ENCODE data around the gene THSD7B. TPM values are rescaled to one million over a fixed set of nuclear protein-coding genes. Genes with fewer than 3 reads are reported as not detected.
A peak's percentile ranks its signal among the peaks of the same experiment; 100 is the strongest.

THSD7B gene
- total RNA-seq, 1 experiment from 2014 or later = 6.9 TPM

DNA sequence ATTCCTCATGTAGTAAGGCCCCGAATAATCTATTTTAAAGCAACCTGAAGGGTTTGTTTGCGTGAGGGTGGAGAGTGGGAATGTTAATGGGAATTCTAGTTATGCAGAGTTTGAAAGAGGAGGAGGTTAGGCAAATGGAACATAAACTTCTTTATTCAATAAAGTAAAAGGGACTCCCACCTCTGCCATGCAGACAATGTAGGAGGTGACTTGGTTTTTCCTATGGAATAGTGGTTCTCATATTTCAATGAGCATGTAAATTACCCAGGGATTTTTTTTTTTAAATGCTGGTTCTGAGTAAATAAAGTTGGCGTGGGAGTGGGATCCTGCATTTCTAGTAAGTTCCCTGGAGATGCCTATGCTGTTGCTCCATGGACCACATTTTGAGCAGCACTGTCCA, 367.9 kb downstream of the THSD7B start:
- peaks cover 6% of the 10 kb centered on the region for H3K9me3 Mint-ChIP-seq (ENCODE audit: unreplicated experiment)
- intact Hi-C loops (cut with micrococcal nuclease; ENCODE audit: unreplicated experiment) = loop anchor here (2.0 kb wide), 2 partner anchors 18 to 40 kb away; no protein-coding TSS in a partner anchor
- peak overlapping the region; percentile 3 for H3K4me3 Mint-ChIP-seq (ENCODE audit: unreplicated experiment)
- TF ChIP-seq, protein P1, sequence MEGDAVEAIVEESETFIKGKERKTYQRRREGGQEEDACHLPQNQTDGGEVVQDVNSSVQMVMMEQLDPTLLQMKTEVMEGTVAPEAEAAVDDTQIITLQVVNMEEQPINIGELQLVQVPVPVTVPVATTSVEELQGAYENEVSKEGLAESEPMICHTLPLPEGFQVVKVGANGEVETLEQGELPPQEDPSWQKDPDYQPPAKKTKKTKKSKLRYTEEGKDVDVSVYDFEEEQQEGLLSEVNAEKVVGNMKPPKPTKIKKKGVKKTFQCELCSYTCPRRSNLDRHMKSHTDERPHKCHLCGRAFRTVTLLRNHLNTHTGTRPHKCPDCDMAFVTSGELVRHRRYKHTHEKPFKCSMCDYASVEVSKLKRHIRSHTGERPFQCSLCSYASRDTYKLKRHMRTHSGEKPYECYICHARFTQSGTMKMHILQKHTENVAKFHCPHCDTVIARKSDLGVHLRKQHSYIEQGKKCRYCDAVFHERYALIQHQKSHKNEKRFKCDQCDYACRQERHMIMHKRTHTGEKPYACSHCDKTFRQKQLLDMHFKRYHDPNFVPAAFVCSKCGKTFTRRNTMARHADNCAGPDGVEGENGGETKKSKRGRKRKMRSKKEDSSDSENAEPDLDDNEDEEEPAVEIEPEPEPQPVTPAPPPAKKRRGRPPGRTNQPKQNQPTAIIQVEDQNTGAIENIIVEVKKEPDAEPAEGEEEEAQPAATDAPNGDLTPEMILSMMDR (IDR thresholded peaks at IDR 0.05; ENCODE audit: insufficient read depth in 1 of 2, low read depth in 1 of 2, low read length in 1 of 2, severe bottlenecking in 1 of 2, unreplicated experiment in 1 of 2) = no peak
- CTCF ChIA-PET = no interaction called here
- Histone ChIP-seq H3K36me3 (ENCODE audit: control insufficient read depth, insufficient read depth, low read length) (no peaks in the 10 kb centered on the region), H3K27me3 (replicated peaks; ENCODE audit: control insufficient read depth, insufficient read depth, low read length) (no peaks in the 10 kb centered on the region), H3K4me1 (peaks cover 11% of the 10 kb centered on the region), H3K9me3 (no peaks in the 10 kb centered on the region), H3K4me3 (ENCODE audit: low read depth, low read length) (no peak overlapping the region)
- no peaks in the 10 kb centered on the region for H3K27me3 Mint-ChIP-seq (ENCODE audit: insufficient read depth, unreplicated experiment)
- no peaks in the 10 kb centered on the region for H3K36me3 Mint-ChIP-seq (ENCODE audit: insufficient read depth, unreplicated experiment)
- H3K4me1 Mint-ChIP-seq (ENCODE audit: low read depth, unreplicated experiment) = no peaks in the 10 kb centered on the region
- DNase-seq = no peak
- BruUV-seq (replicated peaks) = no TSS peak
- POLR2A ChIA-PET = no interaction called here
- H3K27ac Mint-ChIP-seq (ENCODE audit: unreplicated experiment) = no peak overlapping the region

DNA sequence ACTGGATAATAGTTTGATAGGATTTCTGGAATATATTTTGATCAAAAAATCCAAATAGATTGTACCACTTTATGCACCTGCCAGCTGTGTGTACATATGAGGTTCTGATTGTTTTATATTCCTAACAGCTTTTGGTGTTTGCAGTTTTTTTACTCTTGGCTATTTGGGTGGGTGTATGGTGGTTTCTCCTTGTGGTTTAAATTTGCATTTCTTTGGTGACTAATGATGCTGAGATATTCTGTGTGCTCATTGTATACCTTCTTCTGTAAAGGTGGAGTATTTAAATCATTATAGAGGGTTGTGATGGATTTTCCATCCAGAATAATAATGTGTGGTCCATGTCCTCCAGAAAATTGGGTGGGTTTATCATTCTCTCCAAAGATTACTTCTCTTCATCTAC, 372.9 kb downstream of the THSD7B start:
- H3K4me1 Mint-ChIP-seq (ENCODE audit: low read depth, unreplicated experiment) = no peaks in the 10 kb centered on the region
- ChIA-PET POLR2A (no interaction called here), CTCF (no interaction called here)
- no peaks in the 10 kb centered on the region for H3K27me3 Mint-ChIP-seq (ENCODE audit: insufficient read depth, unreplicated experiment)
- H3K9me3 ChIP-seq = no peaks in the 10 kb centered on the region
- H3K4me1 ChIP-seq = no peaks in the 10 kb centered on the region
- no peak for DNase-seq
- no peaks in the 10 kb centered on the region for H3K36me3 Mint-ChIP-seq (ENCODE audit: insufficient read depth, unreplicated experiment)
- H3K27me3 ChIP-seq (replicated peaks; ENCODE audit: control insufficient read depth, insufficient read depth, low read length) = no peaks in the 10 kb centered on the region
- H3K9me3 Mint-ChIP-seq (ENCODE audit: unreplicated experiment) = peaks cover 6% of the 10 kb centered on the region
- no peak overlapping the region for H3K4me3 ChIP-seq (ENCODE audit: low read depth, low read length)
- BruUV-seq (replicated peaks) = no TSS peak
- H3K4me3 Mint-ChIP-seq (ENCODE audit: unreplicated experiment) = no peak overlapping the region
- H3K36me3 ChIP-seq (ENCODE audit: control insufficient read depth, insufficient read depth, low read length) = no peaks in the 10 kb centered on the region
- H3K27ac Mint-ChIP-seq (ENCODE audit: unreplicated experiment) = no peak overlapping the region
- TF ChIP-seq, protein P1 (IDR thresholded peaks at IDR 0.05; ENCODE audit: insufficient read depth in 1 of 2, low read depth in 1 of 2, low read length in 1 of 2, severe bottlenecking in 1 of 2, unreplicated experiment in 1 of 2) = no peak
- intact Hi-C loops (cut with micrococcal nuclease; ENCODE audit: unreplicated experiment) = no loop called here

DNA sequence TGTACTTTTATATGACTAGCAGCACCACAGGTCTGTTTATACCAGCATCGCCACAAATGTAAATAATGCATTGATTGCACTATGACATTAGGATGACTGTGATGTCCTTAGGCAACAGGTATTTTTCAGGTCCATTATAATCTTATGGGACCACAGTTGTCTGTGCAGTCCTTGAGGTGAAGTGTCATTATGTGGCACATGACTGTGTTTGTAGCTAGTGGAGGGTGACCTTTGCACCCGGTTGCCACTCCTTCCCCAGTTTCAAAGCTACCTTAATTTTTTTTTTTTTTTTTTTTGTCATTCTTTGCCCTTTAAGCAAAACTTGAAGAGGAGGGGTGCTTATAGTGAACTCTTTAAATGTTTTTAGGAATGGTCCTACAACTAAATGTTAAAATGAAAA, 386.4 kb downstream of the THSD7B start:
- H3K4me1 Mint-ChIP-seq (ENCODE audit: low read depth, unreplicated experiment) = peaks cover 7% of the 10 kb centered on the region
- peaks cover 11% of the 10 kb centered on the region; the same call in 1 of the 2 replicates for H3K4me1 ChIP-seq
- H3K9me3 ChIP-seq = no peaks in the 10 kb centered on the region
- TF ChIP-seq, protein P1 (IDR thresholded peaks at IDR 0.05; ENCODE audit: insufficient read depth in 1 of 2, low read depth in 1 of 2, low read length in 1 of 2, severe bottlenecking in 1 of 2, unreplicated experiment in 1 of 2) = no peak
- no peaks in the 10 kb centered on the region for H3K27me3 Mint-ChIP-seq (ENCODE audit: insufficient read depth, unreplicated experiment)
- H3K27me3 ChIP-seq (replicated peaks; ENCODE audit: control insufficient read depth, insufficient read depth, low read length) = no peaks in the 10 kb centered on the region; the same call in 1 of the 2 replicates
- peak; percentile 32 to 46 for DNase-seq
- H3K4me3 Mint-ChIP-seq (ENCODE audit: unreplicated experiment) = no peak overlapping the region
- POLR2A ChIA-PET = interaction anchor here (0.5 to 0.6 kb wide), 2 partner anchors 594 to 1167 kb away, joined by 3 to 4 read pairs; no protein-coding TSS in a partner anchor
- intact Hi-C loops (cut with micrococcal nuclease; ENCODE audit: unreplicated experiment) = loop anchor here (2.0 kb wide), 1 partner anchor 19 kb away; no protein-coding TSS in a partner anchor
- no peak overlapping the region for H3K27ac Mint-ChIP-seq (ENCODE audit: unreplicated experiment)
- H3K9me3 Mint-ChIP-seq (ENCODE audit: unreplicated experiment) = peaks cover 13% of the 10 kb centered on the region
- BruUV-seq (replicated peaks) = no TSS peak
- no peaks in the 10 kb centered on the region for H3K36me3 ChIP-seq (ENCODE audit: control insufficient read depth, insufficient read depth, low read length)
- CTCF ChIA-PET = interaction anchor here (0.7 kb wide), 1 partner anchor 20 kb away, joined by 4 read pairs; no protein-coding TSS in a partner anchor
- H3K4me3 ChIP-seq (ENCODE audit: low read depth, low read length) = no peak overlapping the region
- no peaks in the 10 kb centered on the region for H3K36me3 Mint-ChIP-seq (ENCODE audit: insufficient read depth, unreplicated experiment)

Measured in Caco-2 (cell line).